Testis (tissue), 3 donors: ENCODE measurements around the gene PKD2L2. TPM values are rescaled to one million over a fixed set of nuclear protein-coding genes. Genes with fewer than 3 reads are reported as not detected.
"Not testable (repeated sequence)": the region's sequence is repeated elsewhere in the genome, so short reads cannot be mapped to it uniquely, and the experiment has no call there.

Experiments used
- DNase-seq: peaks from one replicate; pipeline ENCODE4 v3.0.0-alpha.2; 2019
- H3K27ac ChIP-seq, 2 donors: fragments of 200-600 bp; sonication (generic); one replicate each; pipeline ENCODE4 v1.5.1; 2019
- H3K27me3 ChIP-seq: fragments of 200-600 bp; sonication (generic); one replicate; pipeline ENCODE4 v1.5.1; 2019
- H3K36me3 ChIP-seq: fragments of 200-600 bp; sonication (generic); one replicate; pipeline ENCODE4 v1.5.1; 2017; ENCODE audit warnings: low read depth; ENCODE audit errors: missing control alignments
- H3K4me1 ChIP-seq: fragments of 200-600 bp; sonication (generic); one replicate; pipeline ENCODE4 v1.5.1; 2019
- H3K4me3 ChIP-seq, 2 donors: fragments of 200-600 bp; sonication (generic); one replicate each; pipeline ENCODE4 v1.5.1; 2017 to 2019
- H3K9me3 ChIP-seq: fragments of 200-600 bp; sonication (generic); one replicate; pipeline ENCODE4 v1.5.1; 2017
- POLR2A ChIP-seq: fragments of 450-650 bp; IDR thresholded peaks from one replicate; pipeline ENCODE4 v1.6.1; 2017; ENCODE audit warnings: antibody characterized with exemption, mild to moderate bottlenecking, moderate library complexity
- WGBS, 2 donors: methylation state at CpG; one replicate each; pipeline ENCODE4 v1.1.5; 2018; 5-methylcytosine and 5-hydroxymethylcytosine counted together
- intact Hi-C: fragments of 100-400 bp; cut with DNase I; formaldehyde crosslinking; loops from one replicate; pipeline ENCODE4 v1.15.1; 2023; ENCODE audit warnings: low total_unique reads
- polyA plus RNA-seq: library from polyadenylated mRNA; stranded (reverse); fragments of 350-450 nt; fragmentation: Illumina TruSeq; extraction: RNeasy Lipid Tissue Mini Kit (QIAGEN cat#74804); gene quantifications from one replicate; pipeline ENCODE4 v1.2.3, GENCODE V29; 2014; ENCODE audit warnings: low read depth, low replicate concordance; ENCODE audit not compliant: insufficient read depth
- total RNA-seq, 2 donors: library from RNA; depleted of rRNA; stranded (reverse); fragments of >200 nt; gene quantifications; one replicate each; pipeline ENCODE4 v1.2.3, GENCODE V29; 2016
- TF ChIP-seq, protein P1 (sequence below), 3 experiments: fragments of 450-650 bp in 2 of 3; fragments of 200-600 bp in 1 of 3; sonication (generic) in 1 of 3; IDR thresholded peaks; one replicate each; pipeline ENCODE4 v1.5.1; 2016 to 2019; ENCODE audit warnings: antibody characterized with exemption in 3 of 3, mild to moderate bottlenecking in 2 of 3, moderate library complexity in 1 of 3

The PKD2L2 gene
- total and polyA plus RNA-seq, 3 donors from 2014 or later: 2.0 to 23.4 (median 7.4) TPM

- Histone ChIP-seq H3K36me3 (no peaks in the 10 kb centered on the region), H3K4me3 (no peak overlapping the region), H3K27ac (no peak overlapping the region), H3K9me3 (no peaks in the 10 kb centered on the region), H3K27me3 (no peaks in the 10 kb centered on the region), H3K4me1 (no peaks in the 10 kb centered on the region)
- WGBS, 2 donors: 57 to 62% methylated on average over 5 of the region's 5 CpGs
- intact Hi-C loops: no loop called here
- no peak for DNase-seq
- TF ChIP-seq, protein P1, sequence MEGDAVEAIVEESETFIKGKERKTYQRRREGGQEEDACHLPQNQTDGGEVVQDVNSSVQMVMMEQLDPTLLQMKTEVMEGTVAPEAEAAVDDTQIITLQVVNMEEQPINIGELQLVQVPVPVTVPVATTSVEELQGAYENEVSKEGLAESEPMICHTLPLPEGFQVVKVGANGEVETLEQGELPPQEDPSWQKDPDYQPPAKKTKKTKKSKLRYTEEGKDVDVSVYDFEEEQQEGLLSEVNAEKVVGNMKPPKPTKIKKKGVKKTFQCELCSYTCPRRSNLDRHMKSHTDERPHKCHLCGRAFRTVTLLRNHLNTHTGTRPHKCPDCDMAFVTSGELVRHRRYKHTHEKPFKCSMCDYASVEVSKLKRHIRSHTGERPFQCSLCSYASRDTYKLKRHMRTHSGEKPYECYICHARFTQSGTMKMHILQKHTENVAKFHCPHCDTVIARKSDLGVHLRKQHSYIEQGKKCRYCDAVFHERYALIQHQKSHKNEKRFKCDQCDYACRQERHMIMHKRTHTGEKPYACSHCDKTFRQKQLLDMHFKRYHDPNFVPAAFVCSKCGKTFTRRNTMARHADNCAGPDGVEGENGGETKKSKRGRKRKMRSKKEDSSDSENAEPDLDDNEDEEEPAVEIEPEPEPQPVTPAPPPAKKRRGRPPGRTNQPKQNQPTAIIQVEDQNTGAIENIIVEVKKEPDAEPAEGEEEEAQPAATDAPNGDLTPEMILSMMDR (IDR thresholded peaks at IDR 0.05): no peak
- no peak for TF ChIP-seq POLR2A
Measured at GRCh38 chr5:137858954-137859353, 30.3 kb upstream of the PKD2L2 start.

- Histone ChIP-seq H3K9me3 (no peaks in the 10 kb centered on the region), H3K27ac (no peak overlapping the region), H3K4me1 (no peaks in the 10 kb centered on the region), H3K36me3 (no peaks in the 10 kb centered on the region), H3K27me3 (no peaks in the 10 kb centered on the region), H3K4me3 (no peak overlapping the region)
- intact Hi-C loops: no loop called here
- DNase-seq: no peak
- no peak for TF ChIP-seq POLR2A
- TF ChIP-seq, protein P1 (IDR thresholded peaks at IDR 0.05): no peak
- 95 to 99% methylated on average over 3 of the region's 3 CpGs for WGBS, 2 donors
Measured at GRCh38 chr5:137862251-137862650, 27.0 kb upstream of the PKD2L2 start.

DNA sequence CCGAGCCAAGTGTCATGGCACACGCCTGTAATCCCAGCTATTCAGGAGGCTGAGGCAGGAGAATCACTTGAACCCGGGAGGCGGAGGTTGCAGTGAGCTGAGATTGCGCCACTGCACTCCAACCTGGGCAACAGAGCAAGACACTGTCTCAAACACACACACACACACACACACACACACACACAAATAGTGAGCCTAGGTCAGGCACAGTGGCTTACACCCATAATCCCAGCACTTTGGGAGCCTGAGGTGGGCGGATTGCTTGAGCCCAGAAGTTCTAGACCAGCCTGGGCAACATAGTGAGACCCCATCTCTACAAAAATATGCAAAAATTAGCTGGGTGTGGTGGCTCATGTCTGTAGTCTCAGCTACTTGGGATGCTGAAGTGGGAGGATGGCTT, 25.6 kb upstream of the PKD2L2 start:
- H3K4me3 ChIP-seq, DNase-seq, H3K9me3 ChIP-seq, H3K36me3 ChIP-seq, H3K27ac ChIP-seq, intact Hi-C loops, H3K27me3 ChIP-seq, H3K4me1 ChIP-seq: not testable (repeated sequence)
- 89 to 93% methylated on average over 6 of the region's 6 CpGs for WGBS, 2 donors

DNA sequence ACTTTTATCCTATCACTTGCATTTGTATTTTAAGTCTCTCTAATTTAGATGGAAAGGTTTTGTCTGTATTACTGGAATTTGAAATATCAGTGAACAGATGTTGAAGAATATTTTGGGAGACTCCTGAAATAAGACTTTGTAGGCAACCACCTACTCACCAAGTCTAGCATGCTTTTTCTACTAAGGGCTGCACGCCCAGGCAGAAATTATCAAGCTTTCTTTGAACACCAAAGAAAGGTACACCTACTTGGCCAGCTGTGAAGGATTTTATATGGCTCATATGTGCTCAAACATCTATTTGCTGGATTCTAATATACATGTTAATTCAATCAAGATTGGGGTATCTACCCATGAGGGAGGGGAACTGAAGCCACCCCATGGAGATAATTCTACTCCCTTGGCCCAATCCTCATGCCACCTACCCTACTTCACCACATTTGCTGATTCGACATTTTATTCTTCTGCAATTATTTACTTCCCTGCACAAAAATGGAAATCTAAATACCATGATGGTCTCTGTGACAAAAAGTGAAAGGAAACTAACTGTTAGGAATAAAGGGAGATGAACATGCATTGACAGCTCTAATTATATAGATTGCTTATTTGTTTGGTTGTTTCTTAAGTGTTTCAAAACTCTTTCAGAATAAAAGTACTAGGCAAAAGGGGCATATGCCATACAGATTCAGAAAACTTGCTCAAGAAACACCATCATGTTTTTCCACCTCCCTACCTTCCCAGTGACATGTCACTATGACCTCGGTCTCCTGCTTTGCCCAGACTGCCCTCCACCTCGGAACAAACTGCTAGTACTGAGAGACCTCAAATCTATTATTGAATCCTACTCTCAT, 22.5 kb upstream of the PKD2L2 start:
- Histone ChIP-seq H3K9me3 (no peaks in the 10 kb centered on the region), H3K4me1 (no peaks in the 10 kb centered on the region), H3K27me3 (no peaks in the 10 kb centered on the region), H3K36me3 (no peaks in the 10 kb centered on the region), H3K27ac (no peak overlapping the region), H3K4me3 (no peak overlapping the region)
- intact Hi-C loops: no loop called here
- 90 to 94% methylated on average over 4 of the region's 4 CpGs for WGBS, 2 donors
- TF ChIP-seq, protein P1 (IDR thresholded peaks at IDR 0.05): no peak
- TF ChIP-seq POLR2A: no peak
- no peak for DNase-seq

DNA sequence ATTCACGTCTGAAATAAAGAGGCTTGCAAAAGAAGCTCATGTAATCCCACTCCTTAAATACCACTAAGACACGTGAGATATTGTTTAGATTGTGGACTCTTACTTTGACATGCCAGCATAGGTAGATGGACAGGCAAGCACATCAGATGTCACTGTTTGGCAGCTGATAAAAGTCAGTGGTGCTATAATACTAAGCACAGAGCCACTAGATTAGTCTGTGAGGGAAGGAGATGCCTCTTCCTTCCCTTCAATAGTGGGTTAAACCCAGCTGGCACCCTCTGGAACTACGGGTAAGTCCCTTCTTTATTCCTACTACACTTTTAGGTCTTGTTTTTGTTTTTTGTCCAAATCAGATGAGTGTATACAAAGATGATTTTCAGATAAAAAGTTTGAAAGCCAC, 21.6 kb upstream of the PKD2L2 start, which contains the start of gene MYOT:
TSS of gene MYOT (plus strand) at position 197 of the 400 bp plus-strand sequence. CDS start 2,792 bp downstream, outside the sequence.
- DNase-seq: no peak
- 79 to 80% methylated on average over 3 of the region's 3 CpGs for WGBS, 2 donors
- Histone ChIP-seq H3K4me3 (no peak within 1 kb of the TSS), H3K27me3 (no peaks in the 10 kb centered on the region), H3K4me1 (no peaks in the 10 kb centered on the region), H3K36me3 (no peaks in the 10 kb centered on the region), H3K9me3 (no peaks in the 10 kb centered on the region), H3K27ac (no peak within 1 kb of the TSS)
- TF ChIP-seq, protein P1 (IDR thresholded peaks at IDR 0.05): no peak
- no peak for TF ChIP-seq POLR2A
- intact Hi-C loops: no loop called here
